Measurements from ENCODE around the gene THAP10. TPM values are rescaled to one million over a fixed set of nuclear protein-coding genes. Genes with fewer than 3 reads are reported as not detected.

THAP10 gene
- total RNA-seq, 2 experiments from 2014 or later: not detected

- H3K27me3 Mint-ChIP-seq: no peaks in the 10 kb centered on the region
- ChIA-PET POLR2A (no interaction called here), CTCF (no interaction called here)
- ATAC-seq (ENCODE audit: poor library complexity) (no peak), DNase-seq (no peak)
- no peak overlapping the region for H3K4me3 ChIP-seq (ENCODE audit: low read length)
- H3K9me3 Mint-ChIP-seq: no peaks in the 10 kb centered on the region
- no peak overlapping the region for H3K4me3 Mint-ChIP-seq
- H3K27ac Mint-ChIP-seq: no peak overlapping the region
- H3K4me1 ChIP-seq (ENCODE audit: insufficient read depth, low read length): no peaks in the 10 kb centered on the region
- intact Hi-C loops (cut with DNase I, micrococcal nuclease): no loop called here
- H3K36me3 ChIP-seq (ENCODE audit: insufficient read depth, low read length): no peaks in the 10 kb centered on the region
- no peaks in the 10 kb centered on the region for H3K4me1 Mint-ChIP-seq (ENCODE audit: low read depth)
- no peaks in the 10 kb centered on the region for H3K36me3 Mint-ChIP-seq (ENCODE audit: low read depth)
- no peak for TF ChIP-seq CTCF (IDR thresholded peaks at IDR 0.05)
- H3K27me3 ChIP-seq (ENCODE audit: control insufficient read depth in 1 of 2, insufficient read depth in 2 of 2, low read length in 2 of 2): no peaks in the 10 kb centered on the region
- H3K27ac ChIP-seq (ENCODE audit: low read depth in 1 of 2, low read length in 2 of 2): no peak overlapping the region
- H3K9me3 ChIP-seq (ENCODE audit: control insufficient read depth in 1 of 2, insufficient read depth in 1 of 2, low read length in 2 of 2): no peaks in the 10 kb centered on the region
Measured at GRCh38 chr15:70832176-70832575, 60.1 kb downstream of the THAP10 start.

Other genes starting within 250 kb of the THAP10 start
- 1 to 10 TPM; 1.1 to 1.5 TPM for gene UACA, start 128.9 kb downstream of the THAP10 start, total RNA-seq
- under 1 TPM in 1 of 2 experiments, not detected in 1; 0.31 TPM for gene LARP6, start 38.3 kb downstream of the THAP10 start, total RNA-seq
- under 1 TPM; 0.39 to 0.49 TPM for gene LRRC49, start 393 bp upstream of the THAP10 start, total RNA-seq
- not detected for gene THSD4, start 223.0 kb upstream of the THAP10 start, total RNA-seq